ENCODE data around the gene CA10. TPM values are rescaled to one million over a fixed set of nuclear protein-coding genes. Genes with fewer than 3 reads are reported as not detected.

CA10 gene
- total and polyA plus RNA-seq, 2 donors (not counting 3 experiments of a cell fraction or from before 2014, with no cell fraction given) = not detected

DNA sequence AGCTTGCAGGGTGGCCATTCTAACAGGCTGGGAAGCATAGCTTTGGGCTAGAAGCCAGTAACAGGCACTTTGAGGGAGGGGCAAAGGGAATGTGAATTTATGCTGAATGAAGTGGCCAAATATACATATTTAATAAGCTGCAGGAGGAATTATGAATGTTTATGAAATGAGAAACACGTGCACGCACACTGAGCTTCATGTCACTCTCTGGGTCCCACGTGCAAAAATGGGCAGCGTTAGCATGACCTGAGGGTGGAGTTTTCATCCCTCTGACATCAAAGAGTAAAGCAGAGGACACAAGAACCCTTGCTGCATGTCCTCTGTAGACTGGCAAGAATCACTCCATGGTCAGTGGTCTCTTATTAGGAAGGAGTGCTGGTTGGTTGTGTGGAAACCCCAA is 561.2 kb downstream of the CA10 start:
- no peak overlapping the region for H3K9ac ChIP-seq (replicated peaks; ENCODE audit: extremely low read depth, insufficient read depth, low read length)
- no peaks in the 10 kb centered on the region for H3K4me1 ChIP-seq (ENCODE audit: control insufficient read depth, extremely low read depth, insufficient read depth, low read length)
- intact Hi-C loops (cut with micrococcal nuclease) = no loop called here
- DNase-seq (ENCODE audit: low read depth, low spot score) (no peak), FAIRE-seq (no peak)
- H4K20me1 ChIP-seq (replicated peaks; ENCODE audit: control insufficient read depth, extremely low read depth, insufficient read depth, low read length) = no peaks in the 10 kb centered on the region
- dilution Hi-C loops (cut with MboI; ENCODE audit: extremely low pct_ligation_motif_present, low sequenced_read_pairs) = no loop called here
- CTCF ChIA-PET = no interaction called here
- no peaks in the 10 kb centered on the region for H3K9me3 ChIP-seq (replicated peaks; ENCODE audit: control insufficient read depth, insufficient read depth, low read length)
- H3K4me2 ChIP-seq (ENCODE audit: insufficient read depth, low read length) = no peak overlapping the region
- H3K4me3 ChIP-seq (replicated peaks in 1 of 3; ENCODE audit: insufficient read depth in 1 of 3, low read depth in 1 of 3, low read length in 3 of 3) = no peak overlapping the region
- H3K27me3 ChIP-seq (ENCODE audit: control insufficient read depth in 2 of 2, insufficient read depth in 2 of 2, low read length in 2 of 2) = no peaks in the 10 kb centered on the region
- no peaks in the 10 kb centered on the region for H3K79me2 ChIP-seq (ENCODE audit: control insufficient read depth, insufficient read depth, low read length)
- POLR2A ChIA-PET = no interaction called here
- no peak overlapping the region for H2AFZ ChIP-seq (ENCODE audit: low read depth, low read length)
- H3K36me3 ChIP-seq (ENCODE audit: control insufficient read depth in 2 of 2, extremely low read depth in 1 of 2, insufficient read depth in 2 of 2, low read length in 2 of 2) = no peaks in the 10 kb centered on the region
- TF ChIP-seq POLR2AphosphoS5 (IDR thresholded peaks at IDR 0.05; ENCODE audit: insufficient read depth, low read depth, low read length) (no peak), MYC (IDR thresholded peaks at IDR 0.05; ENCODE audit: low read depth, low read length) (no peak), FOS (IDR thresholded peaks at IDR 0.05; ENCODE audit: borderline replicate concordance, insufficient read depth, low read length) (no peak), GATA2 (IDR thresholded peaks at IDR 0.05; ENCODE audit: insufficient read depth, insufficient read length, low read depth, low read length) (no peak), POLR2A (IDR thresholded peaks at IDR 0.05; ENCODE audit: low read depth, low read length) (no peak), EZH2 (IDR thresholded peaks at IDR 0.05; ENCODE audit: borderline replicate concordance, low read depth, low read length, severe bottlenecking) (no peak), JUN (IDR thresholded peaks at IDR 0.05; ENCODE audit: borderline replicate concordance, insufficient read depth, insufficient read length, low read depth) (no peak)
- TF ChIP-seq, protein P1, sequence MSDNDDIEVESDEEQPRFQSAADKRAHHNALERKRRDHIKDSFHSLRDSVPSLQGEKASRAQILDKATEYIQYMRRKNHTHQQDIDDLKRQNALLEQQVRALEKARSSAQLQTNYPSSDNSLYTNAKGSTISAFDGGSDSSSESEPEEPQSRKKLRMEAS (IDR thresholded peaks at IDR 0.05; ENCODE audit: insufficient read depth, insufficient read length) = no peak
- TF ChIP-seq, protein P2, sequence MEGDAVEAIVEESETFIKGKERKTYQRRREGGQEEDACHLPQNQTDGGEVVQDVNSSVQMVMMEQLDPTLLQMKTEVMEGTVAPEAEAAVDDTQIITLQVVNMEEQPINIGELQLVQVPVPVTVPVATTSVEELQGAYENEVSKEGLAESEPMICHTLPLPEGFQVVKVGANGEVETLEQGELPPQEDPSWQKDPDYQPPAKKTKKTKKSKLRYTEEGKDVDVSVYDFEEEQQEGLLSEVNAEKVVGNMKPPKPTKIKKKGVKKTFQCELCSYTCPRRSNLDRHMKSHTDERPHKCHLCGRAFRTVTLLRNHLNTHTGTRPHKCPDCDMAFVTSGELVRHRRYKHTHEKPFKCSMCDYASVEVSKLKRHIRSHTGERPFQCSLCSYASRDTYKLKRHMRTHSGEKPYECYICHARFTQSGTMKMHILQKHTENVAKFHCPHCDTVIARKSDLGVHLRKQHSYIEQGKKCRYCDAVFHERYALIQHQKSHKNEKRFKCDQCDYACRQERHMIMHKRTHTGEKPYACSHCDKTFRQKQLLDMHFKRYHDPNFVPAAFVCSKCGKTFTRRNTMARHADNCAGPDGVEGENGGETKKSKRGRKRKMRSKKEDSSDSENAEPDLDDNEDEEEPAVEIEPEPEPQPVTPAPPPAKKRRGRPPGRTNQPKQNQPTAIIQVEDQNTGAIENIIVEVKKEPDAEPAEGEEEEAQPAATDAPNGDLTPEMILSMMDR (IDR thresholded peaks at IDR 0.05; ENCODE audit: extremely low read depth in 1 of 2, insufficient read depth in 1 of 2, low read depth in 1 of 2, low read length in 2 of 2) = no peak
- BruUV-seq (replicated peaks) = no TSS peak
- H3K9me1 ChIP-seq (replicated peaks; ENCODE audit: control insufficient read depth, extremely low read depth, insufficient read depth, low read length) = no peaks in the 10 kb centered on the region
- no peak overlapping the region for H3K27ac ChIP-seq (ENCODE audit: insufficient read depth, low read depth, low read length)
